UCSD-AML1 (cell line): ENCODE results near the gene GPR55.

Experiments used
- DNase-seq: peaks from one replicate; lab custom pipeline; 2025; ENCODE audit not compliant: unreplicated experiment; lab: John Stamatoyannopoulos, UW

Gene GPR55

DNA sequence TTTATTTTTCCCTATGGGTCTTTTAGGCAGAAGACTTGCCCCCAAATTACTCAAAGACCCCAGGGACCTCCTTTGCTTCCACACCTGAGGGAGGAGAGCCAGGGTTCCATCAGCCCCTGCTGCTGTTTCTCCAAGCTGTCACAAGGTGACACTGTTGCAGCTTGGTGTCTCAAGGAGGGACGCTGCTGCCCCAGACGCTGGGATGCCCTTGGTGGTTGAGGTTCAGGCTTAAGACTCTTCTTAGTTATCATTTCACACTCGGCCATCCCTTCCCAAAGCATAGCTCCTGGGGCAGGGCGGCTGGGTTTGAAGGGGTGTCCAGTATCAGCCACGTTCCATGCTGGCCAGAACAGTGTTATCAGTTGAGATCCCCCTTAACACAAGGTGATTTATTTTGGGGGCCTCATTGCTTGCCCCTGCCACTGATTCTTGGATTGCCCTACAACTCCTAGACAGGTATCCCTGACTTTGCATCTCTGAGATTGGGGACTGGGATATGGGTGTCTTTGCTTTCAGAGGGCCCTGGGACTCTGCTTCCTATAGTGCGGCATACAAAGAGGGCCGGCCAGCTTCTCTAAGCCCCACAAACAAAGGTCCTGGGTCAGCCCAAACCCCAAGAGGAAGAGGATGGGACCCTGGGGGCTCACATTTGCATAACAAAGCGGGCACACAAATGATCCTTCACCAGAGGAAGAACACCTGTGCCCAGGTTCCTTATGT is 22.7 kb downstream of the GPR55 start:
- peak; percentile 29 for DNase-seq

DNA sequence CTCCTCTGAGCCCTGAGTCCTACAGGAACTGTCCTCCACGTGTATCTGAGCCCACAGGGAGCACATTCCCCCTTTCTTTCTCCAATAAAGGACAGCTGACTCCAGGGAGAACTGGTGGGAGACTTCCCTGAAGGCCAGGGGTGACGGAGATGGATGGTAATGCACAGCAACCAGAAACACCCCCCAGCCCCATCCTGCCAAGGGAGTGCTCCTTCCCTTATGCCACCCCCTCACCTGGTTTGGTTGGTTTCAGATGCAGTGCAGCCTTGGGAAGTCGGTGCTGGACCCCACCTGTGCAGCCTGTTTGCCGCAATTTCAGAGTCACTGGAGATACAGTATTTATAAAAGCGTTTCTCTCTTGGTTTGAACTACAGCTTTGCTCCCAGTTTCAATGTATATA is 24.0 kb downstream of the GPR55 start:
- DNase-seq = no peak

DNA sequence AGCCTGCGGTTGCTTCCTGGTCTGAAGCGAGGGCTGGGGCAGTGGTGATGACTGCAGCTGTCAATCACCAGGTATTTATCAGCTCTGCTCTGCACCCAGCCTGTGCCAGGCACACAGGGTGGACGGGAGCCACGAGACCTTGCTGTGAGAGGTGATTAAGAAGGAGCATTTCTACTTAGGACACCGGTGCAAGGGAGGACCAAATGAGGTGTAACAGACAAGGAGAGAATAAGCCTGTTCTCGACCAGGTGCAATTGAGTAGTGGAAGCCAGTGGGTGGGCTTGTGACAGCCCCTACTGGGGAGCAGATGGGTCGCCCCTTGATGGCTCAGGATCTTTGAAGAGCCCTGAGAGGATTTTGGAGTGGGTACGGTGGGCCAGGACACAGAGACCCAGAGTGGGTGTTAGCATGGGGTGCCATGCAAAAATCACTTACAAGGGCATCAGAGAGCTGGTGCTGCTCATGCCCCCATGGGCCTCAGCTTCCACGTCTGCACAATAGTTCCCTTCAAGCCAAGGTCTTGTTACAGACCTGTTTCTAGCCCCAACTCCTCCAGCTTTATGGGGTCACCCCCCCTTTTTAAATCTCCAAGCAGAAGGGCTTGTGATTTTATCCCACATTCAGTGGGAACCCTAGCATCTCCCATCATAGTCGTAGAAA is 24.6 kb downstream of the GPR55 start:
- DNase-seq = no peak

DNA sequence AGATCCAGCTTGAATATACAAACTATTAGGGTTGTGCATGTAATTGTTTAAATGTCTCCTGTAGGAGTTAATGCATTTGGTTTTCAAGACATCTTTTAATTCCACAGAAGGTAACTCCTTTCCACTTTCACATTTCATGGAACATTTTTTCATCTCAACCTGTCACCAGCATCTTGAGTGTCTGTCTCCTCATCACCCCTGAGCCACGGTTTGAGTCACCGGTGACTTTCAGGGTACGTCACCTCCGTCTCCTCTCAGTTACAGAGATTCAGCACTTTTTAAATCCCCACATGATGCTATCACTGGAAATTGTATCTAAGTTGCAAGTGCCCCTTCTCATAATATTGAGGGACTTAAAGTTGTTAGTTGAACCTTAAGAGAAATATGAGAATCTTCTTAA is 25.3 kb downstream of the GPR55 start:
- no peak for DNase-seq

DNA sequence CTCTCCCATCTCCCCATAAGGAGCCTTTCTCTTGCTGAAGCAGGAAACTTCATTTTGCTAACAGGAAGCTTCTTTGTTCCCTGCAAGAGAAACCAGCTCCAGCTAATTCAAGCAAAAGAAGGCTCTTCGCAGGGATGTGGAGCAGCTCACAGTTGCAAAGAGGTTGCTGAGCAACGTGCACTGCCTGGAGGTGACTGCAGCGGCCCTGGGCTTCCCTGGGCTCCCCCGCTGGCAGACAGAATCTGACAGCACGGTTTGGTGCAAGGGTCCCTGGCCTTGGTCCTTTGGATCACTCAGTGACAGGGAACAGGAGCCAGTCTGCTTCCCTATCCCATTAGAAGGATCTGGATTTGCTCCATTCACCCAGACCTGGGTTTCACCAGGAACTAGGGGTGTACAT is 25.8 kb downstream of the GPR55 start:
- DNase-seq = no peak

DNA sequence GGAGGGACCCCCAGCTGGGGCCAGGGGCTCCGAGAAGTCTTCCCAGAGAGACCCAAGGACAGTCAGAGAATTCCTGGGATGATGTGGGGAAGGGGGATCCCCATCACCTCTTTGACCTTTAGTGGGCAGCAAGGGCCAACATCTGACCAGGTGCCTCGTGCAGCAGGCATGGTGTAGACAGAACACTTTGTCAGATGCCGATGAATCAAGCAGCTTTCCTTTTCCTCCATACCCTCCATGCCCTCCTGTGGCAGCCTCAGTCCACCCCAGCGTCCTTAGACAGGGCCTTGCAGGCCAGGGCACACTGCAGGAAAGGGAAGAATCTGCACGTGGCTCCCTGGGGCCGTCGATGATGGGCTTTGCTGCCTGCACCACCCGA is 26.3 kb downstream of the GPR55 start:
- no peak for DNase-seq

DNA sequence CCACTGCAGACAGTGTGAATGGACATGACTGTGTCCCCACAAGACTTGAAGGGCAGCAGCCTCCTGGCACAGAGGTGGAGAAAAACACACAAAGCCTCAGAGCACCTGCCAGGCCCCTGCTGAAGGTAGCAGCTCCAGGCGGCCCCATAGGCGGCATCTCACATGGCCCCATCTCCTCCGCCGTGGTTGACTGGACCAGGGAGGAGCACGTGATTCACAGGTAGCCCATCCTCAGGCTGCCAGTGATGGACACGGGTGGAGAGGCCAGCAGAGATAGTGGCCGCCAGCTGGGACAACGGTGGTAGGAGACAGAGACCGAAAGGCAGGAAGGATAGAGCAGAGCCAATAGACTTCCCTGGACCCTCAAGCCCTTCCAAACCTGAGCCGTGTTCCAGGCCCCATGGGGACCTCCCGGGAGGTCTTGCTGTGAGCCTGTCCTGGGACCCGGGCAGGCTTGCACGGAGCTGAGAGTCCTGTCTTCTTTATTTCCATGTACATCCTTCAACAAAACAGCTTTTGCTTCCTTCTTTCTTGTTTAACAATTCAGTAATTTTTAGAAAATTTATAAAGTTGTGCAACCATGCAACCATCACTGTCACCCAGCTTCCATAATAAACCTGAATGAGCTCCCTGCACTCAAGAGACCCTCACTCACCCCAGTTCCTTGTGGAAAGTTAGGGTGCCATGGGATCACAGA is 26.9 kb downstream of the GPR55 start:
- DNase-seq = no peak

DNA sequence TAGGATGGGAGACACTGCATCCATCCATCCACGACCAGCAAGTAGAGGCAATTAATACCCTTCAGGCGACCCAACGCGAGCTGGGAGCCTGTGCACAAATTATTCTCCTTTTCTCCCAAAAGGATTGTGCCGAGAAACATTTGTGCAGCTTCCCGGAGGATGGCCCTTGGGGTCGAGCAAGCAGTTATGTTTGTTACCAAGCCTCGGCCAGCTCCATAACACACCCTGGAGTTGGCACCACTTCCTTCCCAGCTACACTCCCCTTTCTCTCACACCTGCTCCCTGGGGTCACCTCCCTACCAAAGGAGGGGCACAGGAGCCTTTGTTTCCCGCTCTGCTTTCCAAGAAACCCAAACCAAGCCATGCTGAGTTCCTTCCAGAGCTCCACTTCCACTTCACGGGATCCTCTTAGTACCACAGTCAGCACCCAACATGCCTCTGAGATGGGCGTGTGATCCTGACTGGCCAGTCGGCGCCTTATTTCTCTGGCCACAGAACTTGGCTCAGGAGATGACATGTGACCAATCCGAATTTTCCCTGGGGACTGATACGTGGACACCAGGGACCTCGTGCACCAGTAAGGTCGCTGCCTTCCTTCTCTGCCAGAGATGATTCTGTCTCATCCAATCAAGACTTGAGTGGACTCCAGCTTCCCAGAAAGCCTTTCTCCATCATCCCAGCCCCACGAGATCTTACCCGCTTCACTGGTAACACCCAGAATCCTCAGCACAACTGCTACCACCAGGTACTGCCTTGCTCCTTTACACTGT is 28.5 kb downstream of the GPR55 start:
- no peak for DNase-seq

DNA sequence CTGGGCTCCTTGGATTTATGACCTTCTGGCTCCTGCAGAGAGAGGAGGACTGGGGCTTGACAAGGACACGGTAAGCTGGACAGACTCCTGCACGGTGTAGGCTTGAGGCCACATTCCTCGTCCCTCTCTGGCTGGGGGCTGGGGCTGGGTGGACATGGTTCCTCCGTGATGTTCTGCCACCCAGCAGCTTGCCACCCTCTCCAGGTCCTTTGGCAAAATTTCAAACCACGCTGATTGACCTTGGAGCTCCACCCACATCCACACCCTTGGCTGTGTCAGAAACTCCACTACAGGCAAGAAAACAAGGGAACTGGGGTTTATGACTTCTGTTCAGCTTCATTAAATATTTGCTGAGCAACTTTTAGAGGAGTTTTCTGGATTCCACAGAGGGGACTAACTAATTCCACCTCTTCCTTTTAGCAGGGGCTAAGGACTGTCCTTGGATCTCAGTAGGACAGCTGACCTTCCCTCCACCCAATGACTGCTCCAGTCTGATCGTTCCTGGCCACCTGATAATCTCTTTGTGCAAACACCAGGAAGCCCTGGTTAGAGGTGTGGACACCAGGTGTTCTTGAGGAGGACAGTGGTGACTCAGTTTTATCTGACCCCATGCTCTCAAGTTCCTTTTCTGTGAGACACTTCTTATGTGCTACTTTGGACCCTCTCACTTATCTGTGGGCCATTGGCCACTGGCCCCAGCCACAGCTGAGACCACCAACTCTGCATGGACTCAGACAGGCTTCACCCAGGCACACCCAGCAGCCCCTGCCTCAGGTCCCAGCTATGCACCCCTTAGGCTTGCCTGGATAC is 29.3 kb downstream of the GPR55 start:
- DNase-seq = no peak

DNA sequence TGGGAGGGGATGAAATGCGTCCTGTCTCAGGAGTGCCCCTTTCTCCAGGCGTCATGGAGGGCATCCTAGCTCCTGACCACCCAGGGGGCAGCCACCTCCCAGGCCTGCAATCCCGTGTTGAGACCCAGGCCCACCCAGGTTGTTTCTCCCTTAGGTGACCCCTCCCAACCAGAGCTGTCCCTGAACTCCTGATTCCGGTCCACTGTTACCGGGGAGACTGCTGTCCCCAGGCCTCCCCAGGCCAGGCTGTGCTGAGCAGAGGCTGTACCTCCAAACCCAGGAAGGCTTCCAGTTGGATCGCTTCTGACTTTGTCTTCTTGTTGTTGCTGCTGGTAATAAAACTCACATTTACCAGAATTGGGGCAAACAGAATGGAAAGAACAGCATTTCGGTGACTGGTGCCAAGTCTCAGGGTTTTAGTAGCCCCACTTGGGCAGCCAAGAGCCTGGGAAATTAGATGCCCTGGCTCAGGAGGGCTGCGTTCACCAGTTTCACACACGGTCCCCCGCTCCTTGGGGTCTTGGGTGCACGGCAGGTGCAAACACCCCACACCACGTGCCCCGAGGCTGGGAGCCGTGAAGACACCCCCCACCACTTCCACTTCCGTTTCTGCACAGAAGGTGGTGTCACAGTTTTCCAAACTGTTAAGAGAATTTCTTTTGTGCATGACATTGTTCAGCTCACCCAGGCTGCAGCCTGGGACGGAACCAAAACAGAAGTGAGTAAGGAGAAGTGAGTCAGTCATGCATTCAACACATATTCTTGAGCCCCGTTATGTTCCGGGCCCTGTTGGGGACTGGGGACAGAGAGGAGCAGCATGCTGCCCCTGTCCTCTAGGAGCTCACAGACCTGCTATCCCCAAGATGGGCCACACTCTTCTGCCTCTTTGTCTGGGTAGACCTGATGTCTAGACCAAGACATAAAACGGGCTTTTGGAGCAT is 30.9 kb downstream of the GPR55 start:
- DNase-seq = no peak

DNA sequence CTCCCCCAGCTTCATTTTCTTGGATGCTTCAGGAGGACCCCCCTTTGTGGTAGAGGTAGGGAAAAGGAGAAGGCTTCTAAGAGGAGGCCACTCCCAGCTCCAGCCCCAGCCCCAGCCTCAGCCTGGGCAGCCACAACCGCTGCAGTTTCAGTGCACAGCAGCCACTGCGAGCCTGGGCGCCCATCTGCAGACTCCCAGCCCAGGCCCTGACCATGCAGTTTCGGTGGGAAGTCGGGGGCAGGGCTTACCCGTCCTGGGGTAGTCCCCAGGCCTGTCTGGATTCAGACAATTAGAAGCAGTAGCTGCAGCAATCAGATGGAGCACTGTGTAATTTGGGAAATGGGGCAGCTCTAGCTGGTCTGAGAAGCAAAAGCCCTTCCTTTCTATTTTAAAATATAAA is 31.7 kb downstream of the GPR55 start:
- no peak for DNase-seq

DNA sequence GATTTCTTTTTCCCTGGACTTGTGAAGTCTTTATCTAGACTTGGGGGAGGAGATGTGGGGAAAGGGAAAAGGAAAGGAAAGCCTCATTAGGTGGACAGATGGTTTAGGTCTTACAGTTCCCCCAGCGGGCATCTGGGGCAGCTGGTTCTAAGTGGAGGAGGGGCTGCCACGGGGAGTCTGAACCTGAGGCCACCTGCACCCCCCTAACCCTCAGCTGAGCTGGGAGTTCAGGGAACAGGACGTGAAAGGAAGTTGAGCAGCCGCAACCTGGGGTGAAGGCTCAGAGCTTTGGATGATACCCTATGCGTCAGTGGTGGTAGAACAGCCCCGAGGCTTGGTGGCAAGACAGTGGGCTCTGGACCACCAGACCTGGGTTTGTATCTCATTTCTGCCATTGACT is 33.5 kb downstream of the GPR55 start:
- no peak for DNase-seq

DNA sequence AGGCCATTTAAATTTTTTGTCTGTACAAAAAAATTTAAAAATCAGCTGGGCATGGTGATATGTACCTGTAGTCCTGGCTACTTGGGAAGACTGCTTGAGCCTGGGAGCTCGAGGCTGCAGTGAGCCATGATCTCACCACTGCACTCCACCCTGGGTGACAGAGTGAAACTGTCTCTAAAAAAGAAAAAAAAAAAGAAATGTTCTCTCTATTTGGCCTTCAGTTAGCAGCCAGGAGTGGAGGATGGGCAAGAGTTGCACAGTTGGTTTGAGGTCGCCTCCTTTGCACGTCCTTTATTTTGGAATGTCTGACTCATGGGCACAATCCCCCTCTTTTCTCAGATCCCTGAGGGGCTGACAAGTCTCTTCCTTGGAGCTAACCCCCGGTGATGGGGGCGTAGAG is 34.0 kb downstream of the GPR55 start:
- DNase-seq = no peak

DNA sequence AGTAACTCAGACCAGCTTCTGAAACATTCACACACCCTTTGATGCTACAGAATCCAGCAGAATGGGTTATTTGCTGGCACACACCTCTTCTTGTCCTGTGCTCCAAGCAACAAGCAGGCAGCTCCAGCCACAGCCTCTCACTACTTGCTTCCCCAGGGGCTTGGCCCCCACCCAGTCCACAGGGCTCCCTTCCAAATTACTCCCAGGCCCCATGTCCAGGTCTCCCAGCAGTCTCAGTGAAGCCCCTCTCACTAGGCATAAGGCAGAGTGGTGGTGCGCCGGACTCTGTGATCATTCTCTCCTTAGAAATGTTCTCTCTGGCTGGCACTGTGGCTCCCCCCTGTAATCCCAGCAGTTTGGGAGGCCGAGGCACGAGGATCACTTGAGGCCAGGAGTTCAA is 34.4 kb downstream of the GPR55 start:
- no peak for DNase-seq

DNA sequence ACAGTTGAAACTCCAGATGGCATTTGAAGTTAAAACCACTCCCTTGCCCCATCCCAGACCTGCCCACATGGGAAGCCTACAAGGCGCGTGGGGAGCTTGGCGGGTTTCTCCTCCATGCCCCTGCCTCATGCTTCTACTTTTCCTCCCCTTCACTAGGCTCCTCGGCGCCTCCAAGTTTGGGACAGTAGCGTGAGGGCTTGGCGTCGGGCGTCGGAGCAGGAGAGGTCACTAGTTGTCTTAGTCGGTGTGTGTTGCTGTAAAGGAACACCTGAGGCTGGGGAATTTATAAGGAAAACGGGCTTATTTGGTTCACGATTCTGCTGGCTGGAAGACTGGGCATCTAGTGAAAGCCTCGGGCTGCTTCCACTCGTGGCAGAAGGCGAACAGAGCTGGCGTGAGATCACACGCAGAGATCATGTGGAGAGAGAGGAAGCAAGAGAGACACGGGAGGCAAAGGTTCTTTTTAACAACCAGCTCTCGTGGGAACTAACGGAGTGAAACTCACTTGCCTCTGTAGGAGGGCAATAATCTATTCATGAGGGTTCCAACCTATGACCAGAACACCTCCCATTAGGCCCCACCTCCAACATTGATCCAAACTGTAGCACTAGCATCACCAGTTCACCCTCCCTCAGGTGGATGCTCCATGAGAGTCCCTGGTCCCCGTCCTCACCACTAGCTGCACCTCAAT is 35.0 kb downstream of the GPR55 start:
- no peak for DNase-seq

DNA sequence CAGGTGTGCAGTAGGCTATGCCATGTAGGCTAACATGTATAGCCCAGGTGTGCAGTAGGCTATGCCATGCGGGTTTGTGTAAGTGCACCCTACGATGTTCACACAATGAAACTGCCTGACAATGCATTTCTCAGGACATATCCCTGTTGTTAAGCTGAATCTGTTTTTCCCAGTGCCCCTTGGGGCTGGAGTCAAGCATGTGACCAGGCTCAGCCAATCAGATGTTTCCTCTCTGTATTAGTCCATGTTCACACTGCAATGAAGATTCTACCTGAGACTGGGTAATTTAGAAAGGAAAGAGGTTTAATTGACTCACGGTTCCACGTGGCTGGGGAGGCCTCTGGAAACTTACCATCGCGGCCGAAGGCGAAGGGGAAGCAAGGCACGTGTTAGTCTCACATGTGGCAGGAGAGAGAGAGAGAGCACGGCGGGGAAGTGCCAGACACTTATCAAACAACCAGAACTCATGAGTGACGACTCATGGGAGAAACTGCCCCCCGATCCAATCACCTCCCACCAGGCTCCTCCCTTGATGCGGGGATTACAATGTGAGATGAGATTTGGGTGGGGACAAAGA is 36.1 kb downstream of the GPR55 start:
- DNase-seq = no peak

DNA sequence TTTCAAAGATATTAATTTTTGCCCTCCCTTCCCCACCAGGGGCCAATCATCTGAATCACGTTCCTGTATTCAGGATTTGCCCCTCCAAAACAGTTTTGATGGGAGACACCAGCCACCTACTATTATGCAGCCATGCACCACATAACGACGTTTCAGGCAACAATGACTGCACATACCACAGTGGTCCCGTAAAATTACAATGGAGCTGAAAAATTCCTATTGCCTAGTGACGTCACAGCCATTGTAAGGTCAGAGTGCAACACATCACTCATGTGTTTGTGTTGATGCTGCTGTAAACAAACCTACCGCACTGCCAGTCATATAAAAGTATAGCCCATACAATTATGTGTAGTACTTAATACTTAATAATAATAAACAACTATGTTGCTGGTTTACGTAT is 37.7 kb downstream of the GPR55 start:
- no peak for DNase-seq

DNA sequence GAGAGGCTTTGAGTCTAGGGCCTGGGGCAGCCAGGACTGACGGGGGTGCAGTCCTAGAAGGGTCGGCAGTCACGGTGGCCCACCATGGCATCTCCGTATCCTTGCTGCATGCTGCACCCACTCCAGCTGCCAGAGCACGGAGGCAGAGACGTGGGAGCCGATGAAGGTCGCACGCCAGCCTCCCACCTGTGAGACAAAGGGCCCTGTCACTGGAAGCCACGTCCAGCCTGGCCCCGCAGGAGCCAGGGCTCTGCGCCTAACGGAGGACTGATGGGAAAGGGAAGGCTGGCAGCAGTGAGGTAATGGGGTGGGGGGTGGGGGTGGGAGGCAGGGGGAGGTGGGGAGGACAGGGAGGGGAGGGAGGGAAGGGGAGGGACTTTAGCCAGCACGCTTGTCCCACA is 38.4 kb downstream of the GPR55 start:
- DNase-seq = no peak

DNA sequence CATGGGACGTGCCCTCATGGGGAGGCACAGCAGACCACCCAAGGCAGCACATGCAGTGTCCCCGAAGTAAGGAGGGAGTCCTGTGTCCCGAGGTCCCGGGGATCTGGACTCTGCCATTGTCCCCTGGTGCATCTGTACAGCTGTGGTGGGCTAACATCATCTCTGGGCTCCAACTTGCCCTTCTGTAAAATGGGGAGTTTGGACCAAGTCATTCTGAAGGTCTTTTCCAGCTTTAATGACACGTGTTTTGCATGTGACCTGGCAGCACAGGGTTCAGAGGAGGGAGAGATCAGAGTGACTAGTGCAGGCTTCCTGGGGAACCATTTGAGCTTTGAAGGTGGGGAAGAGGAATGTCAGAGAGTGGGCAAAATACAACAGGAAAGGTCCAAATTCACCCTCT is 38.8 kb downstream of the GPR55 start:
- DNase-seq = no peak
